Measurements from ENCODE around the gene KLF15. TPM values are rescaled to one million over a fixed set of nuclear protein-coding genes. Genes with fewer than 3 reads are reported as not detected.

KLF15 gene
- polyA plus RNA-seq, 1 donor (not counting 4 experiments of a cell fraction or from before 2014, with no cell fraction given): 0.03 TPM

DNA sequence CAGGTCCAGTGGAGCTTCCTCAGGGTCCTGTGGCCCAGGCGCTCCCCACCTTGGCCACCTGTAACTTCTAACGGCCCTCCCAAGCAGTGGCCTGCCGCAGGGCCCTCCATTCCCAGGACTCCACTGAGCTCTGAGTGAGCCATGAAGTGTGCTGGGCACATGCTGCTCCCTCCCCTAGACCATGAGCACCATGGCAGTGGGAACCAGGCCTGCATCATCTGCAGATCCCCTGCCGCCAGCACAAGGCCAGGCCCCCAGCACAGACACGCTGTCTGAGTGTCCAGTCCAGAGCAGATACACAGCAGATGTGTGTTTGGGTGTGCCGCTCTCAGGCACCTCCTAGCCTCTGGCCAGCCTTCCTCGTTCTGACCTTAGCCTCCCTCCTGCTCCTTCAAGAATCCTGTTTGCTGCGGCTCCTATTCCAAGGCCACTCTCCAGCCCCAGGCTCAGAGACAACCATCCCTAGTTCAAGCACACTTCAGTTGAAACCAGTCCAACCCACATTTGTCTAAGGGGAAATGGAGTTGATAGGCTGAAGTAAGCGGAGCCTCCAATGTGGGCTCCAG is 7.0 kb upstream of the KLF15 start:
- no peaks in the 10 kb centered on the region for H3K36me3 ChIP-seq (ENCODE audit: control insufficient read depth in 2 of 2, extremely low read depth in 1 of 2, insufficient read depth in 2 of 2, low read length in 2 of 2)
- H2AFZ ChIP-seq (ENCODE audit: control insufficient read depth, low read length): no peak overlapping the region
- H3K79me2 ChIP-seq (ENCODE audit: control insufficient read depth, insufficient read depth, low read length): no peaks in the 10 kb centered on the region
- FAIRE-seq (no peak), DNase-seq (ENCODE audit: low read depth, low spot score) (no peak)
- H3K9me1 ChIP-seq (ENCODE audit: control insufficient read depth, extremely low read depth, insufficient read depth, low read length): no peaks in the 10 kb centered on the region
- no peak overlapping the region for H3K4me2 ChIP-seq (ENCODE audit: control insufficient read depth, extremely low read depth, insufficient read depth, low read depth, low read length)
- H3K9ac ChIP-seq (ENCODE audit: control insufficient read depth, extremely low read depth, insufficient read depth, low read length): no peak overlapping the region
- H3K27ac ChIP-seq (ENCODE audit: control insufficient read depth, insufficient read depth, low read length): no peak overlapping the region
- H4K20me1 ChIP-seq (ENCODE audit: control insufficient read depth, extremely low read depth, insufficient read depth, low read length): no peaks in the 10 kb centered on the region
- H3K4me3 ChIP-seq (ENCODE audit: control insufficient read depth in 2 of 3, extremely low read depth in 1 of 3, insufficient read depth in 2 of 3, low read depth in 1 of 3, low read length in 3 of 3): no peak overlapping the region
- TF ChIP-seq EZH2 (IDR thresholded peaks at IDR 0.05; ENCODE audit: low read length): no peak
- TF ChIP-seq, protein P1, sequence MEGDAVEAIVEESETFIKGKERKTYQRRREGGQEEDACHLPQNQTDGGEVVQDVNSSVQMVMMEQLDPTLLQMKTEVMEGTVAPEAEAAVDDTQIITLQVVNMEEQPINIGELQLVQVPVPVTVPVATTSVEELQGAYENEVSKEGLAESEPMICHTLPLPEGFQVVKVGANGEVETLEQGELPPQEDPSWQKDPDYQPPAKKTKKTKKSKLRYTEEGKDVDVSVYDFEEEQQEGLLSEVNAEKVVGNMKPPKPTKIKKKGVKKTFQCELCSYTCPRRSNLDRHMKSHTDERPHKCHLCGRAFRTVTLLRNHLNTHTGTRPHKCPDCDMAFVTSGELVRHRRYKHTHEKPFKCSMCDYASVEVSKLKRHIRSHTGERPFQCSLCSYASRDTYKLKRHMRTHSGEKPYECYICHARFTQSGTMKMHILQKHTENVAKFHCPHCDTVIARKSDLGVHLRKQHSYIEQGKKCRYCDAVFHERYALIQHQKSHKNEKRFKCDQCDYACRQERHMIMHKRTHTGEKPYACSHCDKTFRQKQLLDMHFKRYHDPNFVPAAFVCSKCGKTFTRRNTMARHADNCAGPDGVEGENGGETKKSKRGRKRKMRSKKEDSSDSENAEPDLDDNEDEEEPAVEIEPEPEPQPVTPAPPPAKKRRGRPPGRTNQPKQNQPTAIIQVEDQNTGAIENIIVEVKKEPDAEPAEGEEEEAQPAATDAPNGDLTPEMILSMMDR (optimal IDR thresholded peaks at IDR 0.05 in 1 of 3, IDR thresholded peaks at IDR 0.05 in 1 of 3, conservative IDR thresholded peaks at IDR 0.05 in 1 of 3; ENCODE audit: extremely low read depth in 1 of 3, insufficient read depth in 2 of 3, low read length in 3 of 3): no peak
- no peaks in the 10 kb centered on the region for H3K9me3 ChIP-seq (ENCODE audit: control insufficient read depth, low read depth, low read length)
- peaks cover 20% of the 10 kb centered on the region for H3K27me3 ChIP-seq (ENCODE audit: control insufficient read depth, extremely low read depth, insufficient read depth, low read length)
- dilution Hi-C loops (cut with MboI; ENCODE audit: extremely low pct_ligation_motif_present, low sequenced_read_pairs): no loop called here
- no peaks in the 10 kb centered on the region for H3K4me1 ChIP-seq (ENCODE audit: control insufficient read depth, extremely low read depth, insufficient read depth, low read length)

DNA sequence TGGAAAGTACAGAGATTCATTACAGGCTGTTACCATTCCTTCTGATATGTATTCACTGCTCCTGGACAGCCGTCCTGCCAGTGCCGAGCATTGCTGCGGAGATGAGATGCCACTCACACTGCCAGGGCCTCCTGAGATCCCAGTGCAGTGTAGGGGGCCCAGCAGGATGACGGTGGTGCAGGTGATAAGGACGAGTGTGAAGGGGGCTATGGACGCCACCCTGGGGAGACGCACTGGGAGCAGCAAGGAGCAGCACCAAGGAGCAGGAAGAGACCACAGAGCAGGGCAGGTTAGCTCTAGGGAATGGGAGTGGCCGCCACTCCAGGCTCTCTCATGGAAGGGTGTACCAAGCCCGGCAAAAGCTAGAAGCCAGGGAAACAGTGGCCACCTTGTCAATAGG is 4.0 kb upstream of the KLF15 start:
- H3K9me1 ChIP-seq (ENCODE audit: control insufficient read depth, extremely low read depth, insufficient read depth, low read length): no peaks in the 10 kb centered on the region
- no peak for FAIRE-seq
- dilution Hi-C loops (cut with MboI; ENCODE audit: extremely low pct_ligation_motif_present, low sequenced_read_pairs): no loop called here
- no peak overlapping the region for H3K4me2 ChIP-seq (ENCODE audit: control insufficient read depth, extremely low read depth, insufficient read depth, low read depth, low read length)
- no peak overlapping the region for H2AFZ ChIP-seq (ENCODE audit: control insufficient read depth, low read length)
- no peaks in the 10 kb centered on the region for H3K36me3 ChIP-seq (ENCODE audit: control insufficient read depth in 2 of 2, extremely low read depth in 1 of 2, insufficient read depth in 2 of 2, low read length in 2 of 2)
- no peaks in the 10 kb centered on the region for H4K20me1 ChIP-seq (ENCODE audit: control insufficient read depth, extremely low read depth, insufficient read depth, low read length)
- H3K9ac ChIP-seq (ENCODE audit: control insufficient read depth, extremely low read depth, insufficient read depth, low read length): no peak overlapping the region
- DNase-seq (ENCODE audit: low read depth, low spot score): no peak
- TF ChIP-seq EZH2 (IDR thresholded peaks at IDR 0.05; ENCODE audit: low read length): no peak
- TF ChIP-seq, protein P1 (optimal IDR thresholded peaks at IDR 0.05 in 1 of 3, IDR thresholded peaks at IDR 0.05 in 1 of 3, conservative IDR thresholded peaks at IDR 0.05 in 1 of 3; ENCODE audit: extremely low read depth in 1 of 3, insufficient read depth in 2 of 3, low read length in 3 of 3): no peak
- peaks cover 36% of the 10 kb centered on the region for H3K27me3 ChIP-seq (ENCODE audit: control insufficient read depth, extremely low read depth, insufficient read depth, low read length)
- H3K4me1 ChIP-seq (ENCODE audit: control insufficient read depth, extremely low read depth, insufficient read depth, low read length): peaks cover 11% of the 10 kb centered on the region
- H3K79me2 ChIP-seq (ENCODE audit: control insufficient read depth, insufficient read depth, low read length): no peaks in the 10 kb centered on the region
- H3K27ac ChIP-seq (ENCODE audit: control insufficient read depth, insufficient read depth, low read length): no peak overlapping the region
- H3K9me3 ChIP-seq (ENCODE audit: control insufficient read depth, low read depth, low read length): no peaks in the 10 kb centered on the region
- H3K4me3 ChIP-seq (ENCODE audit: control insufficient read depth in 2 of 3, extremely low read depth in 1 of 3, insufficient read depth in 2 of 3, low read depth in 1 of 3, low read length in 3 of 3): no peak overlapping the region
